HG03095 (cell line): Measurements from ENCODE around the gene CDC42BPA.
A peak's percentile ranks its signal among the peaks of the same experiment; 100 is the strongest.
"Not testable (repeated sequence)": the region's sequence is repeated elsewhere in the genome, so short reads cannot be mapped to it uniquely, and the experiment has no call there.

Experiments
- ATAC-seq: cut with Tn5 transposase; IDR thresholded peaks from one replicate; pipeline ENCODE4 v1.9.1; 2021; ENCODE audit warnings: moderate library complexity; ENCODE audit not compliant: unreplicated experiment

CDC42BPA gene

GRCh38 chr1:227140376-227140775 is 177.9 kb downstream of the CDC42BPA start:
- no peak for ATAC-seq

GRCh38 chr1:227136210-227136820 is 182.0 kb downstream of the CDC42BPA start:
- ATAC-seq, result no peak

GRCh38 chr1:227134686-227135314 is 183.5 kb downstream of the CDC42BPA start:
- ATAC-seq, result no peak

- not testable (repeated sequence) for ATAC-seq
These were observed 185.6 kb downstream of the CDC42BPA start for GRCh38 chr1:227132695-227133094.

GRCh38 chr1:227131193-227131592 is 187.1 kb downstream of the CDC42BPA start:
- ATAC-seq, result no peak

- ATAC-seq, result peak; percentile 74
These were observed 190.4 kb downstream of the CDC42BPA start for GRCh38 chr1:227127891-227128290.

GRCh38 chr1:227125929-227126545 is 192.3 kb downstream of the CDC42BPA start:
- ATAC-seq, result no peak

GRCh38 chr1:227124473-227124872 is 193.8 kb downstream of the CDC42BPA start:
- no peak for ATAC-seq

- no peak for ATAC-seq
These were observed 197.5 kb downstream of the CDC42BPA start for GRCh38 chr1:227120826-227121225.

- ATAC-seq, result no peak
These were observed 205.8 kb downstream of the CDC42BPA start for GRCh38 chr1:227112538-227112937.

- no peak for ATAC-seq
These were observed 206.5 kb downstream of the CDC42BPA start for GRCh38 chr1:227111782-227112181.

- ATAC-seq, result not testable (repeated sequence)
These were observed 213.0 kb downstream of the CDC42BPA start for GRCh38 chr1:227105291-227105690.

GRCh38 chr1:227102056-227102455 is 216.2 kb downstream of the CDC42BPA start:
- ATAC-seq, result no peak

- no peak for ATAC-seq
These were observed 223.9 kb downstream of the CDC42BPA start for GRCh38 chr1:227094249-227094966.

- ATAC-seq, result no peak
These were observed 225.0 kb downstream of the CDC42BPA start for GRCh38 chr1:227093309-227093708.

GRCh38 chr1:227092069-227092468 is 226.2 kb downstream of the CDC42BPA start:
- ATAC-seq, result no peak

- ATAC-seq, result no peak
These were observed 231.7 kb downstream of the CDC42BPA start for GRCh38 chr1:227086636-227087035.

- ATAC-seq, result no peak
These were observed 235.1 kb downstream of the CDC42BPA start for GRCh38 chr1:227082999-227083746.

GRCh38 chr1:227077783-227078182 is 240.5 kb downstream of the CDC42BPA start:
- no peak for ATAC-seq

GRCh38 chr1:227073786-227074185 is 244.5 kb downstream of the CDC42BPA start:
- ATAC-seq, result no peak

- ATAC-seq, result no peak
These were observed 245.3 kb downstream of the CDC42BPA start for GRCh38 chr1:227072991-227073390.
